ENCODE data around the gene IGDCC3.

DNA sequence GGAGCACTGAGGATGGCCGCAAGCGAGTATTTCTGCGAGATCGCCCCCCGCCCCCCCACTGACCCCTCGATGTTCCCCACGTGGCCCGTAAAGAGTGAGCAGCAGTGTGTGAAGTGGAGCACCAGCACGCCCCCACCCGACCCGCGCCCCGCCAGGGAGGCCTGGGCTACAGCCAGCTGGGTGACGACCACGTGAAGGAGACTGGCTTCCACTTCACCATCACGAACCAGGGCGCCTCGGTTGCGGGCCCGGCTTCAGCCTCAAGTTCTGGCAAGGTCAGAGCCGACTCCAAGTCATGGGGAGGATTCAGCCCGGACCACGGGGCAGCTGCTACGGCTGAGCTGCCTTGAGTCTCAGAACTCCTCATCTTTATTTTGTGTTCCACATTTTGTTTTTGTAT lies 75.7 kb downstream of the IGDCC3 start:
- TF ChIP-seq, protein P1, sequence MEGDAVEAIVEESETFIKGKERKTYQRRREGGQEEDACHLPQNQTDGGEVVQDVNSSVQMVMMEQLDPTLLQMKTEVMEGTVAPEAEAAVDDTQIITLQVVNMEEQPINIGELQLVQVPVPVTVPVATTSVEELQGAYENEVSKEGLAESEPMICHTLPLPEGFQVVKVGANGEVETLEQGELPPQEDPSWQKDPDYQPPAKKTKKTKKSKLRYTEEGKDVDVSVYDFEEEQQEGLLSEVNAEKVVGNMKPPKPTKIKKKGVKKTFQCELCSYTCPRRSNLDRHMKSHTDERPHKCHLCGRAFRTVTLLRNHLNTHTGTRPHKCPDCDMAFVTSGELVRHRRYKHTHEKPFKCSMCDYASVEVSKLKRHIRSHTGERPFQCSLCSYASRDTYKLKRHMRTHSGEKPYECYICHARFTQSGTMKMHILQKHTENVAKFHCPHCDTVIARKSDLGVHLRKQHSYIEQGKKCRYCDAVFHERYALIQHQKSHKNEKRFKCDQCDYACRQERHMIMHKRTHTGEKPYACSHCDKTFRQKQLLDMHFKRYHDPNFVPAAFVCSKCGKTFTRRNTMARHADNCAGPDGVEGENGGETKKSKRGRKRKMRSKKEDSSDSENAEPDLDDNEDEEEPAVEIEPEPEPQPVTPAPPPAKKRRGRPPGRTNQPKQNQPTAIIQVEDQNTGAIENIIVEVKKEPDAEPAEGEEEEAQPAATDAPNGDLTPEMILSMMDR (optimal IDR thresholded peaks at IDR 0.05 in 1 of 3, IDR thresholded peaks at IDR 0.05 in 1 of 3, conservative IDR thresholded peaks at IDR 0.05 in 1 of 3; ENCODE audit: extremely low read depth in 1 of 3, insufficient read depth in 2 of 3, low read length in 3 of 3): no peak
- TF ChIP-seq EZH2 (IDR thresholded peaks at IDR 0.05; ENCODE audit: low read length): no peak

Measured in keratinocyte (primary cell).